Activated CD8-positive, alpha-beta T cell treated with anti-CD3 and anti-CD28 coated beads, Interleukin-2, amount 10 ng/mL, durations not matched to agents 7 days and 5 days (primary cell): ENCODE data around the gene SCP2D1. TPM values are rescaled to one million over a fixed set of nuclear protein-coding genes. Genes with fewer than 3 reads are reported as not detected.

Experiments used
- ATAC-seq: fragments of 150-1000 bp; cut with Tn5 transposase; one replicate; pipeline ENCODE4 v1.10.0; 2021; ENCODE audit warnings: moderate library complexity
- CTCF ChIA-PET: fragments of 350-600 bp; sonication (Branson Sonifier 250); formaldehyde crosslinking; loops from one replicate; lab custom pipeline; 2021; ENCODE audit warnings: antibody characterized with exemption; lab: Charles Lee
- POLR2A ChIA-PET: fragments of 350-600 bp; sonication (Branson Sonifier 250); formaldehyde crosslinking; loops from one replicate; lab custom pipeline; 2021; ENCODE audit warnings: antibody characterized with exemption; lab: Charles Lee
- DNase-seq: peaks from one replicate; pipeline ENCODE4 v3.0.0-alpha.2; 2020
- H3K27ac Mint-ChIP-seq: one replicate; pipeline ENCODE4 v1.8.0; 2021; ENCODE audit warnings: mild to moderate bottlenecking, mixed read lengths
- H3K27me3 Mint-ChIP-seq: one replicate; pipeline ENCODE4 v1.8.0; 2021; ENCODE audit warnings: low read depth, mixed read lengths
- H3K36me3 Mint-ChIP-seq: one replicate; pipeline ENCODE4 v1.8.0; 2021; ENCODE audit warnings: low read depth, mixed read lengths
- H3K4me1 Mint-ChIP-seq: one replicate; pipeline ENCODE4 v1.8.0; 2021; ENCODE audit warnings: low read depth, mixed read lengths
- H3K4me3 Mint-ChIP-seq: one replicate; pipeline ENCODE4 v1.8.0; 2021; ENCODE audit warnings: mild to moderate bottlenecking, mixed read lengths
- H3K9me3 Mint-ChIP-seq: one replicate; pipeline ENCODE4 v1.8.0; 2022; ENCODE audit warnings: mixed read lengths; ENCODE audit not compliant: insufficient read depth
- total RNA-seq, 2 experiments: library from RNA; stranded (reverse); gene quantifications; one replicate each; pipeline ENCODE4 v1.2.3, GENCODE V29; 2021

The SCP2D1 gene
- total RNA-seq, 2 experiments from 2014 or later = not detected

DNA sequence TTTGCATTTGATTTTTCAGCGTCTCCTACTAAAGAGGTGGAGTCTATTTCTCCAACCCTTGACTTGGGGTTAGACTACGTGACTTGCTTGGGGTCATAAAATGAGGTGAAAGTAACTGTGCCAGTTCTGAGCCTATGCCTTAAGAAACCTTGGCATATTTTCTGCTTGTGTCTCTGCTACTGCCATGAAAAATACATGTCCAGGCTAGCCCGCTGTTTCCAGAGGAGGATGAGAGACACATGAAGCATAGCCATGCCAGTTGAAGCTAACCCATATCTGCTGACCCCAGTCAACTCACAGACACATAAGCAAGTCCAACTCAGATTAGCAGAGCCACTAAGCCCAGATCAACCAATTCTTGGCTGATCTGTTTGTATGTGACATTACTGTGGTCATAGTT is 38.7 kb downstream of the SCP2D1 start:
- peaks cover 5% of the 10 kb centered on the region for H3K27me3 Mint-ChIP-seq
- no peak for DNase-seq
- H3K9me3 Mint-ChIP-seq = no peaks in the 10 kb centered on the region
- no peak for ATAC-seq
- H3K36me3 Mint-ChIP-seq = no peaks in the 10 kb centered on the region
- CTCF ChIA-PET = no interaction called here
- no peaks in the 10 kb centered on the region for H3K4me1 Mint-ChIP-seq
- POLR2A ChIA-PET = no interaction called here
- H3K4me3 Mint-ChIP-seq = no peak overlapping the region
- H3K27ac Mint-ChIP-seq = no peak overlapping the region

GRCh38 chr20:18853216-18853615 is 39.6 kb downstream of the SCP2D1 start:
- Mint-ChIP-seq H3K4me1 (no peaks in the 10 kb centered on the region), H3K27me3 (peaks cover 5% of the 10 kb centered on the region), H3K9me3 (no peaks in the 10 kb centered on the region), H3K36me3 (no peaks in the 10 kb centered on the region), H3K4me3 (no peak overlapping the region), H3K27ac (no peak overlapping the region)
- DNase-seq (no peak), ATAC-seq (no peak)
- CTCF ChIA-PET = no interaction called here
- POLR2A ChIA-PET = no interaction called here

DNA sequence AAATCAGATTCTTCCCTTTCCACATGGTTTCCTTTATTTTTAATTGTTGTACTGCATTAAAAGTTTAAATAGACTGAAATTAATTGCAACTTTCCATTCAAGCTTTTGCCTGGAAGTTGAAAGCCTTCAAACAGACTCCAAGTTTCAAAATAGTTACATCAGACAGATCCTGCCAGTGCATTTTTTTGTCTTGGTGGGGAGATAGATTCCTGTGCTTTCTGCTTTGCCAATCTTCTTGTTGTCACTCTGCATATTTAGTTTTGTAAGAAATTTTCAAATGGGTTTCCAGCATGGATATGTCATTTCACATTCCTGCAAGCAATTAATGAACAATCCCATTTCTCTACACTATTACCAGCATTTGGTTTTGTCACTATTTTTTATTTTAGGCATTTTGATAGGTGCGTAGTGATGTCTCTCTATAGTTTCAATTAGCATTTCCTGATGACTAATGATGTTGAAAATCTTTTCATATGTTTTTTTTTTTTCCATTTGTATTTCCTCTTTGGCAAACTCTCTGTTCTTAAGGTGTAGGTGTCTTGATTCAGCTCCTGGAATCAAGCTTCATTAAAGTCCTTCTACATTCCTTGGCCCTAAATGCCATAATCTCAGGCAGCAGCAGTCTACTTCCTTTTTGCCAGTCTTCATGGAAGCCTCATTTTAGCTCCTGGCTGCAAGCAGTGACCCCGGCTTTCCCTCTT is 40.5 kb downstream of the SCP2D1 start:
- no peak overlapping the region for H3K27ac Mint-ChIP-seq
- POLR2A ChIA-PET = no interaction called here
- CTCF ChIA-PET = no interaction called here
- DNase-seq = no peak
- no peaks in the 10 kb centered on the region for H3K36me3 Mint-ChIP-seq
- no peaks in the 10 kb centered on the region for H3K9me3 Mint-ChIP-seq
- no peak for ATAC-seq
- no peaks in the 10 kb centered on the region for H3K4me1 Mint-ChIP-seq
- peaks cover 5% of the 10 kb centered on the region for H3K27me3 Mint-ChIP-seq
- H3K4me3 Mint-ChIP-seq = no peak overlapping the region

- no peak overlapping the region for H3K27ac Mint-ChIP-seq
- peaks cover 5% of the 10 kb centered on the region for H3K27me3 Mint-ChIP-seq
- no peaks in the 10 kb centered on the region for H3K36me3 Mint-ChIP-seq
- no peaks in the 10 kb centered on the region for H3K4me1 Mint-ChIP-seq
- POLR2A ChIA-PET = no interaction called here
- DNase-seq = no peak
- ATAC-seq = no peak
- CTCF ChIA-PET = no interaction called here
- H3K4me3 Mint-ChIP-seq = no peak overlapping the region
- H3K9me3 Mint-ChIP-seq = no peaks in the 10 kb centered on the region
These were observed 42.3 kb downstream of the SCP2D1 start for GRCh38 chr20:18855882-18856281.

- CTCF ChIA-PET = interaction anchor here (0.5 kb wide), 1 partner anchor 14 kb away, joined by 3 read pairs; no protein-coding TSS in a partner anchor
- ATAC-seq (no peak), DNase-seq (no peak)
- POLR2A ChIA-PET = no interaction called here
- no peaks in the 10 kb centered on the region for H3K9me3 Mint-ChIP-seq
- no peaks in the 10 kb centered on the region for H3K36me3 Mint-ChIP-seq
- H3K27ac Mint-ChIP-seq = no peak overlapping the region
- no peak overlapping the region for H3K4me3 Mint-ChIP-seq
- H3K27me3 Mint-ChIP-seq = peaks cover 5% of the 10 kb centered on the region
- no peaks in the 10 kb centered on the region for H3K4me1 Mint-ChIP-seq
These were observed 43.3 kb downstream of the SCP2D1 start for GRCh38 chr20:18856873-18857272.

DNA sequence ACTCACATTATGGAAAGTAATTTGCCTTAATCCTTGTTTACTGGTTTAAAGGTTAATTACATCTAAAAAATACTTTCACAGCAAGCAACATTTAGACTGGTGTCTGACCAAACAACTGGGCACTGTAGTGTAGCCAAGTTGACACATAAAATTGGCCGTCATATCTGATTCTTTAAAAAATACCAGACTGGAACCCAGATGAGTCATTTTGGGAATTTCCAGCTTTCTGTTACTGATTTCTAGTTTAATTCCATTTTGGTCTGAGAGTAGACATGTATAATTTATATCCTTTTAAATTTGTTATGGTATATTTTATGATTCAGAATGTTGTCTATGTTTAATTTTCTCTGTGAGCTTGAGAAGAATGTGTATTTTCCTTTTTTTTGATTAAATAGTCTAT is 44.1 kb downstream of the SCP2D1 start:
- DNase-seq = no peak
- Mint-ChIP-seq H3K36me3 (no peaks in the 10 kb centered on the region), H3K4me3 (no peak overlapping the region), H3K27ac (no peak overlapping the region), H3K9me3 (no peaks in the 10 kb centered on the region), H3K27me3 (peaks cover 5% of the 10 kb centered on the region), H3K4me1 (no peaks in the 10 kb centered on the region)
- ChIA-PET POLR2A (no interaction called here), CTCF (no interaction called here)
- ATAC-seq = no peak

GRCh38 chr20:18858816-18859215 is 45.2 kb downstream of the SCP2D1 start:
- CTCF ChIA-PET = no interaction called here
- no peaks in the 10 kb centered on the region for H3K36me3 Mint-ChIP-seq
- H3K4me3 Mint-ChIP-seq = no peak overlapping the region
- H3K27ac Mint-ChIP-seq = no peak overlapping the region
- H3K4me1 Mint-ChIP-seq = no peaks in the 10 kb centered on the region
- no peak for DNase-seq
- ATAC-seq = no peak
- H3K27me3 Mint-ChIP-seq = peaks cover 5% of the 10 kb centered on the region
- H3K9me3 Mint-ChIP-seq = no peaks in the 10 kb centered on the region
- POLR2A ChIA-PET = no interaction called here

Other genes with a start within 250 kb of the SCP2D1 start
- gene SMIM26, start 246.4 kb upstream of the SCP2D1 start, total RNA-seq = 10 to 100 TPM; 41.9 to 51.0 TPM
- 10 to 100 TPM; 25.9 to 28.5 TPM for gene DTD1, start 225.7 kb upstream of the SCP2D1 start, total RNA-seq